Measurements from ENCODE around the gene CTSZ.
"Not testable (repeated sequence)": the region's sequence is repeated elsewhere in the genome, so short reads cannot be mapped to it uniquely, and the experiment has no call there.

DNA sequence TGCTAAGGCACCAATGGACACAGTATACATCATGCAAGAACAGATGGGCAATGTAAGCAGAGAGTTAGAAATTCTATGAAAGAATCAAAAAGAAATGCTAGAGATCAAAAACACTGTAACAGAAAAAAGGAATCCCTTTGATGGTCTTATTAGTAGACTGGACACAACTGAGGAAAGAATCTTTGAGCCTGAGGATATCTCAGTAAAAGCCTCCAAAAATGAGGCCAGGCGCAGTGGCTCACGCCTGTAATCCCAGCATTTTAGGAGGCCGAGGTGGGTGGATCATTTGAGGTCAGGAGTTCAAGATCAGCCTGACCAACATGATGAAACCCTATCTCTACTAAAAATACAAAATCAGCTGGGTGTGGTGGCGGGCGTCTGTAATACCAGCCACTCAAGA, 43.1 kb downstream of the CTSZ start:
- not testable (repeated sequence) for TF ChIP-seq POLR2A (IDR thresholded peaks at IDR 0.05; ENCODE audit: low read depth, low read length); POU2F2 (IDR thresholded peaks at IDR 0.05; ENCODE audit: low read depth, low read length); TAF1 (IDR thresholded peaks at IDR 0.05; ENCODE audit: low read depth, low read length); SPI1 (IDR thresholded peaks at IDR 0.05; ENCODE audit: low read depth, low read length); POLR2AphosphoS5 (IDR thresholded peaks at IDR 0.05; ENCODE audit: low read depth, low read length); PAX5 (IDR thresholded peaks at IDR 0.05; ENCODE audit: insufficient read depth, low read length, severe bottlenecking)
